GM19463 (cell line): ENCODE data around the gene PRR15.

Experiments
- ATAC-seq: cut with Tn5 transposase; IDR thresholded peaks from one replicate; pipeline ENCODE4 v1.9.1; 2021; ENCODE audit warnings: mild to moderate bottlenecking, moderate library complexity; ENCODE audit not compliant: unreplicated experiment

Gene PRR15

GRCh38 chr7:29607889-29608288 is 44.3 kb downstream of the PRR15 start:
- no peak for ATAC-seq

GRCh38 chr7:29609162-29610037 is 45.8 kb downstream of the PRR15 start:
- ATAC-seq: no peak

- no peak for ATAC-seq
These were observed 46.5 kb downstream of the PRR15 start for GRCh38 chr7:29610086-29610485.

- no peak for ATAC-seq
These were observed 48.4 kb downstream of the PRR15 start for GRCh38 chr7:29611941-29612544.

- no peak for ATAC-seq
These were observed 49.0 kb downstream of the PRR15 start for GRCh38 chr7:29612596-29612995.

DNA sequence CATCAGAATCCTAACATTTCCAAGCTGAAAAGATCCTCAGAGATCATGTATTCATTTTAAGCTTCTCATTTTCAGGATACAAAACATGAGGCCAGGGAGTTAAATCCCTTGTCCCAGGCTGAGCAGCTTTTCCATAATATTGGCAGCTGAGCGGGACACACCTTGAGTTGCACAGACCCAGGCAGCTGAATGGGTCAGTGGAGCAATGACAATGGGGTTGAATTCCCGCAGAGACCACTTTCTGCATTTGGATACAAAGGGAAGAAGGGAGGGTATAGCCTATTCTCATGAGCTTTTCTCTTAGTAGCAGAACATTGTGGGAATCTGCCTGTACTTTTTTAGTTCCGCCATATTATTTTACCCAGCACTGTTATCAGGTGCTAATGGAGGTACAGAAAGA is 49.5 kb downstream of the PRR15 start:
- ATAC-seq: no peak

- ATAC-seq: no peak
These were observed 50.6 kb downstream of the PRR15 start for GRCh38 chr7:29614229-29614628.
